ENCODE measurements around the gene CEBPZ. TPM values are rescaled to one million over a fixed set of nuclear protein-coding genes. Genes with fewer than 3 reads are reported as not detected.

Gene CEBPZ
- total and polyA plus RNA-seq, 2 of the 13 experiments (the other 11 are each of a cell fraction or from before 2014, with no cell fraction given): 14.4 to 117 TPM

GRCh38 chr2:37231241-37232130 is at the start of gene CEBPZ, which contains the start of gene NDUFAF7 (continued):
- no peak; the same call in 1 of the 2 replicates for TF ChIP-seq PREB (CRISPR knock-in tag; IDR thresholded peaks at IDR 0.05)
- TF ChIP-seq BRF2 (CRISPR knock-in tag; IDR thresholded peaks at IDR 0.05): peak; percentile 93; the same call in 1 of the 2 replicates
- peak; percentile 87 for TF ChIP-seq XRCC5 (optimal IDR thresholded peaks at IDR 0.05; ENCODE audit: low read length)
- TF ChIP-seq, protein P1, sequence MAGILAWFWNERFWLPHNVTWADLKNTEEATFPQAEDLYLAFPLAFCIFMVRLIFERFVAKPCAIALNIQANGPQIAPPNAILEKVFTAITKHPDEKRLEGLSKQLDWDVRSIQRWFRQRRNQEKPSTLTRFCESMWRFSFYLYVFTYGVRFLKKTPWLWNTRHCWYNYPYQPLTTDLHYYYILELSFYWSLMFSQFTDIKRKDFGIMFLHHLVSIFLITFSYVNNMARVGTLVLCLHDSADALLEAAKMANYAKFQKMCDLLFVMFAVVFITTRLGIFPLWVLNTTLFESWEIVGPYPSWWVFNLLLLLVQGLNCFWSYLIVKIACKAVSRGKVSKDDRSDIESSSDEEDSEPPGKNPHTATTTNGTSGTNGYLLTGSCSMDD (CRISPR knock-in tag; IDR thresholded peaks at IDR 0.05): no peak; the same call in 1 of the 2 replicates
- no peak for TF ChIP-seq FOXP1 (IDR thresholded peaks at IDR 0.05)
- TF ChIP-seq FOXP1 (CRISPR knock-in tag; IDR thresholded peaks at IDR 0.05): peak; percentile 23; the same call in 1 of the 2 replicates
- TF ChIP-seq, protein P2, sequence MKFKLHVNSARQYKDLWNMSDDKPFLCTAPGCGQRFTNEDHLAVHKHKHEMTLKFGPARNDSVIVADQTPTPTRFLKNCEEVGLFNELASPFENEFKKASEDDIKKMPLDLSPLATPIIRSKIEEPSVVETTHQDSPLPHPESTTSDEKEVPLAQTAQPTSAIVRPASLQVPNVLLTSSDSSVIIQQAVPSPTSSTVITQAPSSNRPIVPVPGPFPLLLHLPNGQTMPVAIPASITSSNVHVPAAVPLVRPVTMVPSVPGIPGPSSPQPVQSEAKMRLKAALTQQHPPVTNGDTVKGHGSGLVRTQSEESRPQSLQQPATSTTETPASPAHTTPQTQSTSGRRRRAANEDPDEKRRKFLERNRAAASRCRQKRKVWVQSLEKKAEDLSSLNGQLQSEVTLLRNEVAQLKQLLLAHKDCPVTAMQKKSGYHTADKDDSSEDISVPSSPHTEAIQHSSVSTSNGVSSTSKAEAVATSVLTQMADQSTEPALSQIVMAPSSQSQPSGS (CRISPR knock-in tag; IDR thresholded peaks at IDR 0.05): peak; percentile 90
- TF ChIP-seq, protein P3, sequence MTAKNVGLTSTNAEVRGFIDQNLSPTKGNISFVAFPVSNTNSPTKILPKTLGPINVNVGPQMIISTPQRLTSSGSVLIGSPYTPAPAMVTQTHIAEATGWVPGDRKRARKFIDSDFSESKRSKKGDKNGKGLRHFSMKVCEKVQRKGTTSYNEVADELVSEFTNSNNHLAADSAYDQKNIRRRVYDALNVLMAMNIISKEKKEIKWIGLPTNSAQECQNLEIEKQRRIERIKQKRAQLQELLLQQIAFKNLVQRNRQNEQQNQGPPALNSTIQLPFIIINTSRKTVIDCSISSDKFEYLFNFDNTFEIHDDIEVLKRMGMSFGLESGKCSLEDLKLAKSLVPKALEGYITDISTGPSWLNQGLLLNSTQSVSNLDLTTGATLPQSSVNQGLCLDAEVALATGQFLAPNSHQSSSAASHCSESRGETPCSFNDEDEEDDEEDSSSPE (CRISPR knock-in tag; IDR thresholded peaks at IDR 0.05): peak; percentile 93
- TF ChIP-seq ZNF652 (CRISPR knock-in tag; IDR thresholded peaks at IDR 0.05; ENCODE audit: borderline replicate concordance, low read depth): no peak
- no peak for TF ChIP-seq CHD2 (IDR thresholded peaks at IDR 0.05; ENCODE audit: low read depth, low read length)
- TF ChIP-seq ZSCAN30 (CRISPR knock-in tag; IDR thresholded peaks at IDR 0.05): no peak
- TF ChIP-seq ZNF264 (CRISPR knock-in tag; IDR thresholded peaks at IDR 0.05): peak; percentile 89
- no peak for TF ChIP-seq GPBP1L1 (CRISPR knock-in tag; IDR thresholded peaks at IDR 0.05)
- TF ChIP-seq TBP (CRISPR knock-in tag; IDR thresholded peaks at IDR 0.05): 0 out of 2 replicates have a peak, but pooled peaks have one; percentile 23
- TF ChIP-seq BORCS8-MEF2B (CRISPR knock-in tag; IDR thresholded peaks at IDR 0.05): peak; percentile 97
- TF ChIP-seq ADNP (CRISPR knock-in tag; IDR thresholded peaks at IDR 0.05): no peak
- TF ChIP-seq ZNF713 (CRISPR knock-in tag; IDR thresholded peaks at IDR 0.05): no peak; the same call in 1 of the 2 replicates
- TF ChIP-seq HNF4G (IDR thresholded peaks at IDR 0.05; ENCODE audit: borderline replicate concordance, low read depth, low read length): no peak
- no peak; the same call in 1 of the 2 replicates for TF ChIP-seq HNF4G (CRISPR knock-in tag; IDR thresholded peaks at IDR 0.05; ENCODE audit: borderline replicate concordance, low read depth)
- TF ChIP-seq TFAP4 (IDR thresholded peaks at IDR 0.05; ENCODE audit: borderline replicate concordance, low read depth): peak; percentile 18; the same call in 1 of the 2 replicates
- TF ChIP-seq ZFP37 (CRISPR knock-in tag; IDR thresholded peaks at IDR 0.05; ENCODE audit: borderline replicate concordance): no peak
- peak; percentile 93 for TF ChIP-seq ZNF709 (CRISPR knock-in tag; IDR thresholded peaks at IDR 0.05)
